NCI-H748 treated with DMSO at 0.1 percent for 48 hours (cell line): ENCODE data around the gene TTLL11.

Experiments used
- DNase-seq: peaks from one replicate; lab custom pipeline; 2025; lab: John Stamatoyannopoulos, UW

TTLL11 gene

GRCh38 chr9:121880343-121880898 is 212.7 kb downstream of the TTLL11 start:
- DNase-seq = no peak

- DNase-seq = no peak
Observed at GRCh38 chr9:121878271-121878822, 214.8 kb downstream of the TTLL11 start.

DNA sequence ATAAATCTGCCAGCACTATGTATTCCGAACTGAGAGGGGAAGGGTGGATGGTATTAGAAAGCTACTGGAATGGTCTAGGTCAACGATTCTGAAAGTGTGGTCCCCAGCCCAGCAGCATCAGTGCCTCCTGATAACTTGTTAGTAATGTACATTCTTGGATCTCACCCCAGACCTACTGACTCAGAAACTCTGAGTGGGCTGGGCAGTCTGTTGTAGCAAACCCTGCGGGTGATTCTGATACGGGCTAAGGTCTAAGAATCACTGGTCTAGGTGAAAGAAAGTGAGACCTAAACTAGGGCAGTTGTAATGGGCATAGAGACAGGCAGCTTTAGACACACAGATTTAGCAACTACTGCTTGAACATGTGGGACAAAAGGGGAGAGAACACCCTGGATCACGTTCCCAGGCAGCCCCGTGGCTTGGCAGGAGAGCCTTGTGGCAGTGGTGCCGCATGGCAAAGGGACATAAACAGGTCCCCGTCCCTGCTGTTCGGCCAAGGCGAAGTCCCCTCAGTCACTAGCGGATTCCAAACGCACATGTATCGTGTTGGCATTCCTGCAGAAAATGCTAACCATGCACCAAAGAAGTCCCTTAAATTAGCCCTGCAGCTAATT is 216.3 kb downstream of the TTLL11 start:
- DNase-seq = no peak

DNA sequence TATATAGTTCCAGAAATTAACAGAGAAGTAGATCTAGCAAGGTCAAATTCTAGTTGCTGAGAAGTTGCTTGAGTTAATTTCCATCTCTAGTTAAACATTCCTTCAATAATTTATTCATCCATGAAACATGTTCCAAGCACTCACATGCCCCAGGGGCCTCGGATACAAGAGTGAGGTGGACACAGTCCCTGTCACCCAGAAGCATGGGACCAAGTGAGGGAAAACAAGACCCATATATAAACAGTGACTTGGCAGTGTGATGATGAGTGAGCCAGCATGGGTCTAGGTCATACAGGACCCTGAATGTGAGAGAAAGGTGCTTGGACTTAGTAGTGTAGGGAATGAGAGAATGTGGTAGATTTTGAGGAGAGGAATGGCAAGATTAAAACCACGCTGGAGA is 216.9 kb downstream of the TTLL11 start:
- DNase-seq = no peak

- DNase-seq = no peak
Observed at GRCh38 chr9:121874524-121874923, 218.6 kb downstream of the TTLL11 start.

- DNase-seq = no peak
Observed at GRCh38 chr9:121871431-121872025, 221.6 kb downstream of the TTLL11 start.

GRCh38 chr9:121870271-121870670 is 222.8 kb downstream of the TTLL11 start:
- no peak for DNase-seq

GRCh38 chr9:121868626-121869025 is 224.5 kb downstream of the TTLL11 start:
- DNase-seq = no peak

GRCh38 chr9:121866927-121867326 is 226.2 kb downstream of the TTLL11 start:
- DNase-seq = no peak

GRCh38 chr9:121865884-121866283 is 227.2 kb downstream of the TTLL11 start:
- DNase-seq = no peak

GRCh38 chr9:121865060-121865459 is 228.0 kb downstream of the TTLL11 start:
- no peak for DNase-seq

DNA sequence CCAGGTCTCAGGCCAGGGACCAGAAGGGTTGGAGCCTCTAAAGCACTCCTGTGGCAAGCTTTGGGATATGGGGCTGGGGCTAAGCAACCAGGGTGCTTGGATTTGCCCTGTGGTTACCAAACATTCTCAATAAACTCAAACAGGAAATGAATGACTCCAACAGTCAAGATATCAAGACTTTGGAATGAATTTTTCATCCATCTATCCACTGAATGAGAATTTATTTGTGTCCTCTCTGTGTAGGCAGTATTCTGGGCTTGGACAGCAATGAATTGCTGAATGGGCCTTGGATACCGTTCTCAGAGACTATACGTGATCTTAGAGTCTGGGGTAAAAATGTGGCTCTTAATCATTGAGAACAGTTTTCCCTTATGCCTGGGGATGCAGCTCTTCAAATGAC is 229.2 kb downstream of the TTLL11 start:
- DNase-seq = no peak

- no peak for DNase-seq
Observed at GRCh38 chr9:121862371-121863332, 230.5 kb downstream of the TTLL11 start.

DNA sequence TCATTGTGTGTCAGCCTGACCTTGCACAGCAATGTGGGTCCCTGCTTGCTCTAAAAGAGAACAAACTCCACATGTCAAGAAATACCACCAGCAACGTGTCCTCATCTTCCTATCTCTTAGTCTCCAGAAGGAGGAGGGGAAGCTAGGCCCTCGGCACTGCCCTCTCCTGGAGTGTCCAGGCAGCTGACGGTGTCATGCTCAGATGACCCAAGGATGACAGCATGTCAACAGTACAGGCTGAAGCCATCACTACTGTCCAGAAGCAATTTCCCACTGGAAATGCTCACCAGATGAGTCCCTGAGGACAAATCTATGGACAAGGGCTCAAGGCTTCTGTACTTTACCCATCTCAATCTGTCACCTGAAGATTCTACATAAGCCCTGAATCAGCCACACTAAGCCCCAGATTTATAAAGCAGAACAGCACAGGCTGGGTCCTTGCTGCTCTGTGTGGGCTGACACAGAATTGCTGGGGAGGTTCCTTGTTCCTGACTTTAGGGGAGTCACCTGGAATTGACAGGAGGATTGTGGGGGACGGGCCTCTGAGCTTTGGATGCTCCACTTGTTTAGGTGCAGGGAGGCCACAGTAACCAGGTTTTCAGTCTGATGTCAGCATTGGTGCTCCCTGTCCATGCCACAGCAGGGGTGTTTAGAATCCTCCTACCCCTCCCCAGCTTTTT is 231.5 kb downstream of the TTLL11 start:
- no peak for DNase-seq

GRCh38 chr9:121860744-121861143 is 232.4 kb downstream of the TTLL11 start:
- no peak for DNase-seq

- DNase-seq = no peak
Observed at GRCh38 chr9:121860213-121860612, 232.9 kb downstream of the TTLL11 start.

DNA sequence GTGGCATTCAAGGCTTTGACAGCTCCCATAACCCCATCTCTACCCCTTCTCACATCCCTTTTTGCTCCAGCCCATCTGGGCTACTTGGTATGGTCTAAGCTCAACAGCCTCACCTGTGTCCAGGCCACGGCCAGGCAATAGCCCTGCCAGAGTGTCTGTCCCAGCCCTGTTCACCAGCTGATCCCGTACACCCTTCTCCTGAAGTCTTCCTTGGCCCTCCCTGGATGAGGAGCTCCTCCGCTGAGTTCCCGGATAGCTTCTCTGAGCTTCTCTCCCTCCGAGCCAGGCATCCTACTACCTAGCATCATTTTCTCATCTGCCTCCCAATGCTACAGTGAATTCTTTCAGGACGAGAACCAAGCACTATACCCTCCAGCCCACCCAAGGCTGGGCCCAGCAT is 233.5 kb downstream of the TTLL11 start:
- DNase-seq = no peak

DNA sequence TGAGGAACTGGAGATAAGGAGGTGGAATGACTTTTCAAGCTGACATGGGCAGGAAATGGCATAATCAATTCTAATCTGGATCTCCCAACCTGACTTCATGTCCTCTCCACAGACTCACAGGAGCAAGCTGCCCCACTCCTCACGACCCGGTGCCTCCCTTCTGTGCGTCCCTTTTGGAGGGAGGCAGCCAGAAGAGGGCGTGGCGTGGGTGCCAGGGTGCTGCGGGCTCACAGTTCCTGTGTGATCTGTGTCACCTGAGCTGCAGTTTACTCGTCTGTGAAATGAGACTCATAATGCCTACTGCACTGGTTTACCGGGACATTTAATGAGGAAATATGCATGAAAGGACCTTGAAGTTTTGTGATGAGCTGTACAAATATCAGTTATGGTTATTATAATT is 234.3 kb downstream of the TTLL11 start:
- DNase-seq = no peak

GRCh38 chr9:121857928-121858327 is 235.2 kb downstream of the TTLL11 start:
- DNase-seq = peak; percentile 91

- no peak for DNase-seq
Observed at GRCh38 chr9:121855476-121855875, 237.6 kb downstream of the TTLL11 start.

DNA sequence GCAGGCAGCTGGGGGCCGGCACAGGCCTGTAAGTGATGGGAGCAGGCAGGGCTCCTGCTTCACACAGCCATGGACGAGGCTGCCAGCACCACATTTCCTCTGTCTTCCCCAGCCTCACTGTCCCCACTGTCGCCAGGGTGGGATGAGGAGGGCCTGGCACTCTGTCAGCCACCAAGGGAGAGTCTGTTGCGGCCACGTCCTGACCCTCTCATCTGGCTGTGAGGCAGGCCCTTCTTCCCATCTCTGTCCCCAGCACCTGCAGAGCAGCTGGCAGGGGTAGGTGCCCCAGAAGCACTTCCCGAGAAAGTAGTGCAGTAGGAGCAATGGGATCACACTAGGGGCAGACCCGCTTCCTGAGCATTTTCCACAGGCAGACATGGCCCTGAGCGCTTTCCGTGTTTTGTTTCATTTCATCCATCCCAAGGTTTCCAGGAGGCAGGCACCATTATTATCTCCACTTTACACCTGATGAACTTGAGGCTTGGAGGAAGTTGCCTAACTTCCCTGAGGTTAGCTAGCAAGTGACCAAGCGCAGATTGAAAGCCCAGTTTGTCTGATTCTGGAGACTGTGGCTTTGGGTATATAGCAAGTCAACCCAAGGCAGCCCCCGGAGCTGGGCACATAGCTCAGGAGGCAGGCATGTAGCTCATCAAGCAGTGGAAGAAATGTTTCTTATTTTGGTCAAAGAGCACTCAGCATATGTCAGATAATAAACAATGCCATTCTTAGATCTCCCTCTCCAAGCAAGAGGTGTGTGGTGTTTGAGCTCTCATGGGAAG is 239.3 kb downstream of the TTLL11 start:
- no peak for DNase-seq
